SK-N-SH (cell line): ENCODE results near the gene PIPOX. TPM values are rescaled to one million over a fixed set of nuclear protein-coding genes. Genes with fewer than 3 reads are reported as not detected.

Source experiments
- CTCF ChIA-PET: fragments of 300-600, 350-600 bp; formaldehyde crosslinking; extraction: SDS; loops from one replicate; lab custom pipeline; 2021; lab: Yijun Ruan, JAX
- POLR2A ChIA-PET: fragments of 350-600 bp; sonication (Branson Sonifier 250); formaldehyde crosslinking; extraction: SDS; loops from one replicate; lab custom pipeline; 2020; ENCODE audit warnings: antibody characterized with exemption, inconsistent platforms; lab: Yijun Ruan, JAX
- DNase-seq: peaks from one replicate; pipeline ENCODE4 v3.0.0; 2012
- H2AFZ ChIP-seq: fragments of 200-600 bp; sonication (generic); 2 replicates; pipeline ENCODE4 v1.8.1; 2016; ENCODE audit warnings: antibody characterized with exemption, mild to moderate bottlenecking, low read depth
- H3F3A ChIP-seq: fragments of 200-600 bp; sonication (generic); replicated peaks from 2 replicates; pipeline ENCODE3; 2016; ENCODE audit warnings: antibody characterized with exemption, mild to moderate bottlenecking; ENCODE audit not compliant: insufficient read depth
- H3K27ac ChIP-seq, 2 experiments: fragments of 200-500 bp in 1 of 2; fragments of 200-600 bp in 1 of 2; sonication (Bioruptor generic) in 1 of 2; sonication (generic), shearing (Covaris generic) in 1 of 2; 2 replicates each; pipeline versions ENCODE4 v1.5.1 to v1.6.1; 2014 to 2016; ENCODE audit warnings: low read depth in 2 of 2, inconsistent platforms in 1 of 2, low read length in 1 of 2, mild to moderate bottlenecking in 1 of 2, mixed read lengths in 1 of 2
- H3K27me3 ChIP-seq: fragments of 200-600 bp; sonication (generic), shearing (Covaris generic); 2 replicates; pipeline ENCODE4 v1.6.1; 2016; ENCODE audit warnings: mixed run types; ENCODE audit not compliant: insufficient read depth
- H3K36me3 ChIP-seq, 2 experiments: fragments of 200-500 bp in 1 of 2; fragments of 200-600 bp in 1 of 2; sonication (Bioruptor generic) in 1 of 2; sonication (generic) in 1 of 2; replicated peaks in 1 of 2; 2 replicates each; pipeline versions ENCODE3 to v1.5.1; 2014 to 2016; ENCODE audit warnings: low read length in 1 of 2, mild to moderate bottlenecking in 1 of 2; ENCODE audit not compliant: insufficient read depth in 2 of 2, control insufficient read depth in 1 of 2
- H3K4me1 ChIP-seq, 2 experiments: fragments of 200-500 bp in 1 of 2; fragments of 200-600 bp in 1 of 2; sonication (Bioruptor generic) in 1 of 2; sonication (generic), shearing (Covaris generic) in 1 of 2; 2 replicates each; pipeline versions ENCODE4 v1.5.1 to v1.6.1; 2014 to 2016; ENCODE audit warnings: low read depth in 1 of 2, low read length in 1 of 2, mixed run types in 1 of 2; ENCODE audit not compliant: insufficient read depth in 2 of 2, control insufficient read depth in 1 of 2
- H3K4me2 ChIP-seq: fragments of 200-600 bp; sonication (generic), shearing (Covaris generic); 2 replicates; pipeline ENCODE4 v1.6.1; 2017; ENCODE audit warnings: mixed run types
- H3K4me3 ChIP-seq, 2 experiments: fragments of 200-500 bp in 1 of 2; fragments of 200-600 bp in 1 of 2; sonication (Bioruptor generic) in 1 of 2; sonication (generic), shearing (Covaris generic) in 1 of 2; 2 replicates each; pipeline versions ENCODE4 v1.5.1 to v1.8.1; 2014 to 2016; ENCODE audit warnings: low read depth in 2 of 2, inconsistent platforms in 1 of 2, low read length in 1 of 2, mild to moderate bottlenecking in 1 of 2, mixed read lengths in 1 of 2, moderate library complexity in 1 of 2
- H3K79me2 ChIP-seq: fragments of 200-600 bp; sonication (generic); 2 replicates; pipeline ENCODE4 v1.8.1; 2017; ENCODE audit warnings: mild to moderate bottlenecking; ENCODE audit not compliant: insufficient read depth
- H3K9ac ChIP-seq: fragments of 200-600 bp; sonication (generic); 2 replicates; pipeline ENCODE4 v1.6.1; 2017; ENCODE audit warnings: mixed run types
- H3K9me2 ChIP-seq: fragments of 200-600 bp; sonication (generic); 2 replicates; pipeline ENCODE4 v1.6.1; 2017; ENCODE audit warnings: mixed run types
- H3K9me3 ChIP-seq: fragments of 200-600 bp; sonication (generic); 2 replicates; pipeline ENCODE4 v1.6.1; 2017; ENCODE audit warnings: mixed run types, mild to moderate bottlenecking, moderate library complexity
- H4K20me1 ChIP-seq: fragments of 200-600 bp; sonication (generic); 2 replicates; pipeline ENCODE4 v1.6.1; 2017; ENCODE audit warnings: mild to moderate bottlenecking, mixed run types; ENCODE audit not compliant: insufficient read depth
- EP300 ChIP-seq, 2 experiments: IDR thresholded peaks; 2 replicates each; pipeline versions ENCODE4 v1.4.0 to v1.6.1; 2012; ENCODE audit warnings: borderline replicate concordance in 1 of 2, low read depth in 1 of 2, low read length in 1 of 2
- FOXJ3 ChIP-seq: sonication (generic); formaldehyde crosslinking; IDR thresholded peaks from 2 replicates; pipeline ENCODE4 v1.5.1; 2020; ENCODE audit warnings: mild to moderate bottlenecking, missing genetic modification reagents
- FOXM1 ChIP-seq: IDR thresholded peaks from 2 replicates; pipeline ENCODE4 v1.4.0; 2012; ENCODE audit warnings: low read depth, mild to moderate bottlenecking
- GATA2 ChIP-seq: sonication (generic); formaldehyde crosslinking; IDR thresholded peaks from 2 replicates; pipeline ENCODE4 v1.5.0; 2020; ENCODE audit warnings: mild to moderate bottlenecking, missing genetic modification reagents
- MEF2A ChIP-seq: IDR thresholded peaks from 2 replicates; pipeline ENCODE4 v1.4.0; 2012; ENCODE audit warnings: low read depth, borderline replicate concordance
- MXI1 ChIP-seq: IDR thresholded peaks from 2 replicates; pipeline ENCODE4 v1.6.1; 2012; ENCODE audit warnings: mild to moderate bottlenecking, low read depth, low read length, improper control_type of control experiment
- RFX5 ChIP-seq: IDR thresholded peaks from 2 replicates; pipeline ENCODE4 v1.6.1; 2012; ENCODE audit warnings: mild to moderate bottlenecking, improper control_type of control experiment, low read length
- SMC3 ChIP-seq: IDR thresholded peaks from 2 replicates; pipeline ENCODE4 v1.6.1; 2012; ENCODE audit warnings: low read depth, low read length, improper control_type of control experiment
- WGBS: methylation state at CpG from one replicate; pipeline ENCODE4 v1.1.6; 2017; ENCODE audit warnings: low lambda C conversion rate; 5-methylcytosine and 5-hydroxymethylcytosine counted together
- polyA plus RNA-seq, 3 experiments: library from polyadenylated mRNA; depleted of rRNA; stranded (reverse); fragments of >200 nt; gene quantifications; 2 replicates each; pipeline ENCODE4 v1.2.3, GENCODE V29; 2012
- TF ChIP-seq, protein P1 (sequence below): fragments of 150-350 bp; IDR thresholded peaks from 2 replicates; pipeline ENCODE4 v1.6.1; 2016; ENCODE audit warnings: mild to moderate bottlenecking, low read depth, low read length
- TF ChIP-seq, protein P2 (sequence below): fragments of 200-600 bp; sonication (generic); IDR thresholded peaks from 2 replicates; pipeline ENCODE4 v1.6.1; 2017; ENCODE audit warnings: antibody characterized with exemption, mild to moderate bottlenecking, moderate library complexity
- TF ChIP-seq, protein P3 (sequence below): IDR thresholded peaks from 2 replicates; pipeline ENCODE4; 2012

The PIPOX gene
- polyA plus RNA-seq, 1 of the 3 experiments (the other 2 are of a cell fraction): 0.31 TPM

DNA sequence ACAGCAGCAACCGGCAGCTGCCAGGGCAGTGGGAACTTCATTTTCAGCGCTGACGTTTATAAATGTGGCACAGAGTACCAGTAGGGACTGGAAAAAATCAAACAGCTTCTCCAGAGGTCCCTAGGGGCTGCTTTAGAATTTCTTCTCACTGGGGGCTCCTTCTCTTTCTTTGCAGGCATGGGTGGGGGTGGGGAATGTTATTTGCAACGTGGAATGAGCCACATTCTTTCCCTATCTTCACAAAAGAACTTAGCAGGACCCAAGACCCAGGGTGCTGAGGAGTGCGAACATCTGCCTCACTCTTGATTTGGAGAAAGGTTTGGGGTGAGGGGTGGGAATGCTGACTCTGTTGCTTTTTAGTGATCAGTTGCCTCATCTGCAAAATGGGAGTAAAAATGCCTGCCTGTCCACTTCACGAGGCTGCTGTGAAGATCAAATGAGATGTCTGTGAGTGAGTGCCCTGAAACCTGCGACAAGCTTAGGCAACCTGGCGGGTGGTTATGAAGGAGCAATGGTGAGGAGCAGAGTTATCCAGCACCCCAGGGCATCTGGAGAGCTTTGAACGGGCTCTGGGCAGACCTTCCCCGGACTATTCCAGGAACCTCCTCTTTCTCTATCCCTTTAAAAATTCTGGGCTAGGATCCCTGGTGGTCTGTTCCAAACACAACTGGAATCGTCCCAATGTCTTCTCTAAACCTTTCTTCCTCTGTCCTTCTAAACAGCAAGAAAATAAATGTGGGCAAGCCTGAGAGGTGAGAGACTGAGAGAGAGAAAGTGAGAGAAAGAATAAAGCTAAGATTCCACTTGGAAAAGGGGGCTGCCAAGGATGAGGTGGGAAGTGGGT lies 10.7 kb upstream of the PIPOX start:
- Histone ChIP-seq H2AFZ (no peak overlapping the region), H4K20me1 (no peaks in the 10 kb centered on the region), H3K9ac (no peak overlapping the region), H3K27ac (no peak overlapping the region), H3F3A (no peaks in the 10 kb centered on the region), H3K9me2 (no peaks in the 10 kb centered on the region), H3K4me3 (no peak overlapping the region), H3K36me3 (no peaks in the 10 kb centered on the region), H3K9me3 (peaks cover 10% of the 10 kb centered on the region; the same call in 1 of the 2 replicates), H3K4me2 (no peak overlapping the region), H3K27me3 (peaks cover 33% of the 10 kb centered on the region; the same call in 1 of the 2 replicates), H3K79me2 (no peaks in the 10 kb centered on the region), H3K4me1 (peaks cover 0 to 2% of the 10 kb centered on the region in 2 experiments; a peak in 2 of 4 replicates)
- WGBS: 34% methylated on average over 9 of the region's 11 CpGs
- ChIA-PET CTCF (interaction anchor here (0.7 to 1.3 kb wide), 3 partner anchors 15 to 85 kb away, joined by 3 read pairs; no protein-coding TSS in a partner anchor), POLR2A (no interaction called here)
- DNase-seq: no peak
- no peak for TF ChIP-seq SMC3
- TF ChIP-seq FOXJ3: no peak
- TF ChIP-seq EP300 (IDR thresholded peaks at IDR 0.05; ENCODE audit: borderline replicate concordance in 1 of 2, low read depth in 1 of 2, low read length in 1 of 2): no peak
- no peak for TF ChIP-seq FOXM1
- no peak for TF ChIP-seq MEF2A
- TF ChIP-seq, protein P1, sequence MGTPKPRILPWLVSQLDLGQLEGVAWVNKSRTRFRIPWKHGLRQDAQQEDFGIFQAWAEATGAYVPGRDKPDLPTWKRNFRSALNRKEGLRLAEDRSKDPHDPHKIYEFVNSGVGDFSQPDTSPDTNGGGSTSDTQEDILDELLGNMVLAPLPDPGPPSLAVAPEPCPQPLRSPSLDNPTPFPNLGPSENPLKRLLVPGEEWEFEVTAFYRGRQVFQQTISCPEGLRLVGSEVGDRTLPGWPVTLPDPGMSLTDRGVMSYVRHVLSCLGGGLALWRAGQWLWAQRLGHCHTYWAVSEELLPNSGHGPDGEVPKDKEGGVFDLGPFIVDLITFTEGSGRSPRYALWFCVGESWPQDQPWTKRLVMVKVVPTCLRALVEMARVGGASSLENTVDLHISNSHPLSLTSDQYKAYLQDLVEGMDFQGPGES: no peak
- TF ChIP-seq, protein P2, sequence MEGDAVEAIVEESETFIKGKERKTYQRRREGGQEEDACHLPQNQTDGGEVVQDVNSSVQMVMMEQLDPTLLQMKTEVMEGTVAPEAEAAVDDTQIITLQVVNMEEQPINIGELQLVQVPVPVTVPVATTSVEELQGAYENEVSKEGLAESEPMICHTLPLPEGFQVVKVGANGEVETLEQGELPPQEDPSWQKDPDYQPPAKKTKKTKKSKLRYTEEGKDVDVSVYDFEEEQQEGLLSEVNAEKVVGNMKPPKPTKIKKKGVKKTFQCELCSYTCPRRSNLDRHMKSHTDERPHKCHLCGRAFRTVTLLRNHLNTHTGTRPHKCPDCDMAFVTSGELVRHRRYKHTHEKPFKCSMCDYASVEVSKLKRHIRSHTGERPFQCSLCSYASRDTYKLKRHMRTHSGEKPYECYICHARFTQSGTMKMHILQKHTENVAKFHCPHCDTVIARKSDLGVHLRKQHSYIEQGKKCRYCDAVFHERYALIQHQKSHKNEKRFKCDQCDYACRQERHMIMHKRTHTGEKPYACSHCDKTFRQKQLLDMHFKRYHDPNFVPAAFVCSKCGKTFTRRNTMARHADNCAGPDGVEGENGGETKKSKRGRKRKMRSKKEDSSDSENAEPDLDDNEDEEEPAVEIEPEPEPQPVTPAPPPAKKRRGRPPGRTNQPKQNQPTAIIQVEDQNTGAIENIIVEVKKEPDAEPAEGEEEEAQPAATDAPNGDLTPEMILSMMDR: no peak
- TF ChIP-seq MXI1: no peak
- TF ChIP-seq RFX5: no peak
- no peak for TF ChIP-seq GATA2 (CRISPR knock-in tag)

DNA sequence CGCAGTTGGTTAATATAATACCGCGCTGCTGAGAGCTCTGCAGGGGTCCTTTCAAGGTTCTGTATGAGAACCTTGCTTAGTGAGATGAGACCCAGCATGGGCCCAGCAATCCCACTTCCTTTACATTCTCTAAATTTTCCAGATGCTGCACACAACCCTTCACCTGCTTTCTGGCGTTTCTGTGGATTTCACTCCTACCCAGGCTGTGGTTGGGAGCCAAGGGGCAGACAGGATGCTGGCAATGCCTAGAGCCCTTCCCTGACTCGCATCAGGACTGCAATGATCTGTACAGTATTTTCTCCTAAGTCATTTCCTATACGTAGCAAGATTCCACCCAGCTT lies 10.1 kb upstream of the PIPOX start:
- POLR2A ChIA-PET: no interaction called here
- CTCF ChIA-PET: interaction anchor here (1.3 to 13.8 kb wide), 3 partner anchors 42 to 80 kb away, joined by 3 to 180 read pairs (median 10); no protein-coding TSS in a partner anchor
- no peaks in the 10 kb centered on the region for H3K9me2 ChIP-seq
- no peaks in the 10 kb centered on the region for H3F3A ChIP-seq
- no peak overlapping the region for H3K4me3 ChIP-seq
- no peak overlapping the region for H3K4me2 ChIP-seq
- peaks cover 10% of the 10 kb centered on the region; the same call in 1 of the 2 replicates for H3K9me3 ChIP-seq
- peaks cover 0 to 8% of the 10 kb centered on the region in 2 experiments; a peak in 2 of 4 replicates for H3K4me1 ChIP-seq
- H3K36me3 ChIP-seq: no peaks in the 10 kb centered on the region
- no peak overlapping the region for H2AFZ ChIP-seq
- no peak overlapping the region for H3K9ac ChIP-seq
- H4K20me1 ChIP-seq: no peaks in the 10 kb centered on the region
- H3K27ac ChIP-seq: no peak overlapping the region
- no peak for TF ChIP-seq MXI1
- TF ChIP-seq, protein P3, sequence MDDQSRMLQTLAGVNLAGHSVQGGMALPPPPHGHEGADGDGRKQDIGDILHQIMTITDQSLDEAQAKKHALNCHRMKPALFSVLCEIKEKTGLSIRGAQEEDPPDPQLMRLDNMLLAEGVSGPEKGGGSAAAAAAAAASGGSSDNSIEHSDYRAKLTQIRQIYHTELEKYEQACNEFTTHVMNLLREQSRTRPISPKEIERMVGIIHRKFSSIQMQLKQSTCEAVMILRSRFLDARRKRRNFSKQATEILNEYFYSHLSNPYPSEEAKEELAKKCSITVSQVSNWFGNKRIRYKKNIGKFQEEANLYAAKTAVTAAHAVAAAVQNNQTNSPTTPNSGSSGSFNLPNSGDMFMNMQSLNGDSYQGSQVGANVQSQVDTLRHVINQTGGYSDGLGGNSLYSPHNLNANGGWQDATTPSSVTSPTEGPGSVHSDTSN: no peak
- TF ChIP-seq, all 33 proteins: peak for 0
- Histone ChIP-seq H3K79me2 (no peaks in the 10 kb centered on the region), H3K27me3 (peaks cover 35% of the 10 kb centered on the region; the same call in 1 of the 2 replicates)
- WGBS: 54% methylated on average over 6 of the region's 6 CpGs
- no peak for DNase-seq
